ENCODE data around the gene VPS25.

The VPS25 gene

DNA sequence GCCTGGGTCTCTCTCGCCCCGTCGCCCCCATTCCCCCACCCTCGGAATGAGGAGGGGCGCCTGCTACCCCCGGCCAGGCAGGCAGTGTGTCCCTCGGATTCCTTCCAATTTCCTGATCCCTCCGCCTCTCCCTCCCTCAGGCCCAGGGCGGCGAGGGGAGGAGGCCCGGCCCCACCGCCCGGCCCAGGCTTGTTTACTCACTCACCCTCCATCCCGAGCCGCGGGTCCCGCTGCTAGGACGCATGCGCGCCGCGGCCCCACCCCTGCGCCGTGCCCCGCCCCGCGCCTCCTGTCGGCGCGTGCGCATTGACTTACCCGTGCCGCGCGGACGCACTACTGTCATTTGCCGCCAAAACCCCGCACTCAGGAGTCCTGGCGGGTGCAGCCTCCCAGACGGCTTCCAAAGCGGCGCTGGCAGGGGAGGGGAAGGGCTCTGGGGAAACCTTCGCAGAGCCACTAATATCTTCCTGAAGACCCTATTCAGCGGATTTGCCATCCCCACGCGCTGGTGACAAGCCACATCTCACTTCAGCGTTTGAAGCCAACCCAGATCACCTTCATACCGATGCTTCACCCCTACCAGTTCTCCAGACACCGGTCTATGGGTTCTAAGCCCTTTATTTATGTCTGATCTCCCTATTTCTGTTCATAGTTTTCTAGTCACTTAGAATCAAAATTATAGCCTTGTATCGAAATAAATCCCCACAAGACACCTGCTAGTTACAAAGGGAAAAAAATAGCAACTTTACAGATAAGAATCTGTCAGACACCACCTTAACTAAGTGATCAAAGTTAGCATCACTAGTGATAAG, 28.2 kb upstream of the VPS25 start, which contains the start of gene EZH1:
Gene EZH1, minus strand, starts transcription at position 235 of the 812 bp plus-strand sequence. CDS start 16,099 bp downstream, outside the sequence.
- peak; percentile 100 for DNase-seq (ENCODE audit: low spot score)
- TF ChIP-seq, protein P1, sequence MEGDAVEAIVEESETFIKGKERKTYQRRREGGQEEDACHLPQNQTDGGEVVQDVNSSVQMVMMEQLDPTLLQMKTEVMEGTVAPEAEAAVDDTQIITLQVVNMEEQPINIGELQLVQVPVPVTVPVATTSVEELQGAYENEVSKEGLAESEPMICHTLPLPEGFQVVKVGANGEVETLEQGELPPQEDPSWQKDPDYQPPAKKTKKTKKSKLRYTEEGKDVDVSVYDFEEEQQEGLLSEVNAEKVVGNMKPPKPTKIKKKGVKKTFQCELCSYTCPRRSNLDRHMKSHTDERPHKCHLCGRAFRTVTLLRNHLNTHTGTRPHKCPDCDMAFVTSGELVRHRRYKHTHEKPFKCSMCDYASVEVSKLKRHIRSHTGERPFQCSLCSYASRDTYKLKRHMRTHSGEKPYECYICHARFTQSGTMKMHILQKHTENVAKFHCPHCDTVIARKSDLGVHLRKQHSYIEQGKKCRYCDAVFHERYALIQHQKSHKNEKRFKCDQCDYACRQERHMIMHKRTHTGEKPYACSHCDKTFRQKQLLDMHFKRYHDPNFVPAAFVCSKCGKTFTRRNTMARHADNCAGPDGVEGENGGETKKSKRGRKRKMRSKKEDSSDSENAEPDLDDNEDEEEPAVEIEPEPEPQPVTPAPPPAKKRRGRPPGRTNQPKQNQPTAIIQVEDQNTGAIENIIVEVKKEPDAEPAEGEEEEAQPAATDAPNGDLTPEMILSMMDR (IDR thresholded peaks at IDR 0.05; ENCODE audit: borderline replicate concordance, control extremely low read depth, extremely low read depth, insufficient read depth, missing control alignments) = no peak
- in situ Hi-C loops (cut with MboI; ENCODE audit: low sequenced_read_pairs, unreplicated experiment) = no loop called here

DNA sequence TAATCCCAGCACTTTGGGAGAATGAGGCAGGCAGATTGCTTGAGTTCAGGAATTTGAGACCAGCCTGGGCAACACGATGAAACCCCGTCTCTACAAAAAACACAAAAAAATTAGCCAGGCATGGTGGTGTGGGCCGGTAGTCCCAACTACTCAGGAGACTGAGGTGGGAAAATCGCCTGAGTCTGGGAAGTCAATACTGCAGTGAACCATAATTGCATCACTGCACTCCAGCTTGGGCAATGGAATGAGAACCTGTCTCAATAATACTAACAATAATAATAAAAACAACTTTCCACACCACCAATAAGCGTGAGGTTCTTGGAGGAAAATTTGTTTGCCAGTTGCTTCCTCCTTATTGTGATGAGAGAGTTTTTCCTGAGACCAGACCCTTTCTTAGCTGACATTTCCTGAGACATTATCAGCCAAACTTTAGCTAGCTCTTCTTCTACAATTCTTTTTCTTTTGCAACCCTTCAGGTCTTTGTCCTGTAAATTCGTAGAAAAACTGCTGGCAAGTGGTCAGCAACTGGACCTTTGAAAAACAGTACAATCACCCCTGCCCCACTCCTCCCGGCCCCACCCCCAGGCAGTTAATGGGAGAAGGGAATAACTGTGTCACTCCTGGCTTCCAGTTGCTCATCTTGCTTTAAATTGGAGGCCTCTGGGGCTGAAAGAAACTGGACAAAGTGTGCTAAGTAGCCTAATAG, 24.9 kb upstream of the VPS25 start:
- TF ChIP-seq, protein P1 (IDR thresholded peaks at IDR 0.05; ENCODE audit: borderline replicate concordance, control extremely low read depth, extremely low read depth, insufficient read depth, missing control alignments) = no peak
- in situ Hi-C loops (cut with MboI; ENCODE audit: low sequenced_read_pairs, unreplicated experiment) = no loop called here
- no peak for DNase-seq (ENCODE audit: low spot score)

DNA sequence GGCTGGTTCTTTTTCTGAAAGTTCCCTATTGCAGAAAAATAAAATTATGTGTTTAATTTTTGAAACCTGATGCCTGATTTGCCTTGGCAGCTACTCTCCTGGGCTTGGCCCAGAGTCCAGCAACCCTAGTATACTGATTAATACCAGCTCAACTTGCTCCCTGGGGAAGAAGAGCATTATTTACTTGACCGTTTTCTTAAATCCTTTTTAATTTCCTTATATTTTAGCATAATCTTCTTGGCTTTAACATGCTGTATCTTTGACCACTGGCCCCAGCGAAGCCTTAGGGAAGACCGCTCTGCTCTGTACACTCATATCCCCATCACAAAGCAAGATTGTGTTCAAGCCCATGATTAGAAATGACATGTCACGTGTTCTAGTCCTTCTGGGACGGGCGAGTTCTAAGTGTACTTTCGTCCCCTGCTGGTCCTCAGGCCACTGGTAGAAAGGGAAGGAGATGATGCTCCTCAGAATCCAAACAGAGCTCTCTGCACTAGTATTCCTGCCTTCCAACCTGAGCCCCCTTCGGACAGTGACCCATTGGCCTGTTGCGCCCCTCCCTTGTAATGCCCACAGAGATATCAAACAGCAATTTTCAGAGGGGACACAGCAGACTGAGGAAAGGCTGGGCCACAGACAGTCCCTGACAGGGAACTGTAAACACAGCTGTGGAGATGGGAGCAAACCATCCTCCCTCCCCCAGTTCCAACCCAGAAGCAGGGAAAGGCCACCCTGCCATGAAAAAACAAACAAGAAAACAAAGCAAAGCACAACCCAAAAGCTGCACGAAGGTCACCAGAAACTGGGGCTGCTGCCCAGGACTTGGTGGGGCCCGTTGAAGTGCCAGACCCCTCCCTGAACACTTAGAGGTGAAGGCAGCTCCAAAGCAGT, 24.1 kb upstream of the VPS25 start:
- DNase-seq (ENCODE audit: low spot score) = no peak
- TF ChIP-seq, protein P1 (IDR thresholded peaks at IDR 0.05; ENCODE audit: borderline replicate concordance, control extremely low read depth, extremely low read depth, insufficient read depth, missing control alignments) = no peak
- in situ Hi-C loops (cut with MboI; ENCODE audit: low sequenced_read_pairs, unreplicated experiment) = no loop called here

- in situ Hi-C loops (cut with MboI; ENCODE audit: low sequenced_read_pairs, unreplicated experiment) = no loop called here
- DNase-seq (ENCODE audit: low spot score) = no peak
- TF ChIP-seq, protein P1 (IDR thresholded peaks at IDR 0.05; ENCODE audit: borderline replicate concordance, control extremely low read depth, extremely low read depth, insufficient read depth, missing control alignments) = no peak
Observed at GRCh38 chr17:42750739-42751344, 22.4 kb upstream of the VPS25 start.

DNA sequence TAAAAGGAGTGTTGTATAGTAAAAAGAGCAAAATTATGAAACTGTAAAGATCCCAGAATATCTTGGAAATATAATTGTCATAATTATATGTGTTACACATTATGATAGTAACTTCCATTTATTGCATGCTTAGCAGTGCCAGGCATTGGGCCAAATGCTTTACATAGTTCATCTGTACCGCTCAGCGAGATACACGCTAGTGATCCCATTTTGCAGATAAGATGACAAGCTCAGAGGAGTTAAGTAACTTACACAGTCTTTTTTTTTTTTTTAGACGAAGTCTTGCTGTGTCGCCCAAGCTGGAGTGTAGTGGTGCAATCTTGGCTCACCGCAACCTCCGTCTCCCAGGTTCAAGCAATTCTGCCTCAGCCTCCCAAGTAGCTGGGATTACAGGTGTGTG, 21.6 kb upstream of the VPS25 start:
- in situ Hi-C loops (cut with MboI; ENCODE audit: low sequenced_read_pairs, unreplicated experiment) = no loop called here
- DNase-seq (ENCODE audit: low spot score) = no peak
- TF ChIP-seq, protein P1 (IDR thresholded peaks at IDR 0.05; ENCODE audit: borderline replicate concordance, control extremely low read depth, extremely low read depth, insufficient read depth, missing control alignments) = no peak

GRCh38 chr17:42754782-42755181, 18.5 kb upstream of the VPS25 start:
- no peak for DNase-seq (ENCODE audit: low spot score)
- in situ Hi-C loops (cut with MboI; ENCODE audit: low sequenced_read_pairs, unreplicated experiment) = no loop called here
- TF ChIP-seq, protein P1 (IDR thresholded peaks at IDR 0.05; ENCODE audit: borderline replicate concordance, control extremely low read depth, extremely low read depth, insufficient read depth, missing control alignments) = no peak
